ENCODE measurements around the gene SLC35B4.

The SLC35B4 gene

GRCh38 chr7:134318443-134318842 lies 1.7 kb upstream of the SLC35B4 start:
- Histone ChIP-seq H3K4me1 (ENCODE audit: insufficient read depth, poor library complexity, severe bottlenecking) (no peaks in the 10 kb centered on the region), H3K27me3 (ENCODE audit: insufficient read depth, poor library complexity, severe bottlenecking) (no peaks in the 10 kb centered on the region), H3K9me3 (ENCODE audit: severe bottlenecking) (no peaks in the 10 kb centered on the region), H3K36me3 (ENCODE audit: low read depth) (no peaks in the 10 kb centered on the region), H3K4me3 (ENCODE audit: severe bottlenecking) (no peak overlapping the region), H3K27ac (ENCODE audit: poor library complexity, severe bottlenecking) (no peak overlapping the region)
- TF ChIP-seq, protein P1, sequence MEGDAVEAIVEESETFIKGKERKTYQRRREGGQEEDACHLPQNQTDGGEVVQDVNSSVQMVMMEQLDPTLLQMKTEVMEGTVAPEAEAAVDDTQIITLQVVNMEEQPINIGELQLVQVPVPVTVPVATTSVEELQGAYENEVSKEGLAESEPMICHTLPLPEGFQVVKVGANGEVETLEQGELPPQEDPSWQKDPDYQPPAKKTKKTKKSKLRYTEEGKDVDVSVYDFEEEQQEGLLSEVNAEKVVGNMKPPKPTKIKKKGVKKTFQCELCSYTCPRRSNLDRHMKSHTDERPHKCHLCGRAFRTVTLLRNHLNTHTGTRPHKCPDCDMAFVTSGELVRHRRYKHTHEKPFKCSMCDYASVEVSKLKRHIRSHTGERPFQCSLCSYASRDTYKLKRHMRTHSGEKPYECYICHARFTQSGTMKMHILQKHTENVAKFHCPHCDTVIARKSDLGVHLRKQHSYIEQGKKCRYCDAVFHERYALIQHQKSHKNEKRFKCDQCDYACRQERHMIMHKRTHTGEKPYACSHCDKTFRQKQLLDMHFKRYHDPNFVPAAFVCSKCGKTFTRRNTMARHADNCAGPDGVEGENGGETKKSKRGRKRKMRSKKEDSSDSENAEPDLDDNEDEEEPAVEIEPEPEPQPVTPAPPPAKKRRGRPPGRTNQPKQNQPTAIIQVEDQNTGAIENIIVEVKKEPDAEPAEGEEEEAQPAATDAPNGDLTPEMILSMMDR (IDR thresholded peaks at IDR 0.05; ENCODE audit: poor library complexity, severe bottlenecking): no peak
- ATAC-seq (ENCODE audit: low read depth): no peak
- no peak for DNase-seq (ENCODE audit: low spot score)

DNA sequence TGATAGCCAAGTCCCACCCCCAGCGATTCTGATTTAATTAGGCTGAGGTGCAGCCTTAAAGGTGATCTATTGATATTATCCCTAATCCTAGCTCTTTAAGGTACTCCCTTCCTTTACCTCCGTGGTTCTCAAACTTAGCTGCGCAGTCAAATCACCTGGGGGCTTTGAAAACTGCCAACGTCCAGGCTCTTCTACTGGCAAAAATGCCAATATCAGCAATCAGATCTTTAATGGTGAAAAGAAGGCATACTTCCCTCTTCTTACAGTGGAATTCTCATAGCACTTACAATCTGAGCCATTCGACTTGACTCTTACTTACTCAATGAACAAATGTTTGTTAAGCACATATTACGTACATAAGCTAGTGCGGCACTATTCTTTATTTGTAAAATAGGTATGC lies 704 bp upstream of the SLC35B4 start:
- Histone ChIP-seq H3K27me3 (ENCODE audit: insufficient read depth, poor library complexity, severe bottlenecking) (no peaks in the 10 kb centered on the region), H3K9me3 (ENCODE audit: severe bottlenecking) (no peaks in the 10 kb centered on the region), H3K36me3 (ENCODE audit: low read depth) (no peaks in the 10 kb centered on the region), H3K27ac (ENCODE audit: poor library complexity, severe bottlenecking) (no peak overlapping the region), H3K4me1 (ENCODE audit: insufficient read depth, poor library complexity, severe bottlenecking) (no peaks in the 10 kb centered on the region), H3K4me3 (ENCODE audit: severe bottlenecking) (peak overlapping the region; percentile 85)
- TF ChIP-seq, protein P1 (IDR thresholded peaks at IDR 0.05; ENCODE audit: poor library complexity, severe bottlenecking): no peak
- ATAC-seq (ENCODE audit: low read depth) (no peak), DNase-seq (ENCODE audit: low spot score) (no peak)

DNA sequence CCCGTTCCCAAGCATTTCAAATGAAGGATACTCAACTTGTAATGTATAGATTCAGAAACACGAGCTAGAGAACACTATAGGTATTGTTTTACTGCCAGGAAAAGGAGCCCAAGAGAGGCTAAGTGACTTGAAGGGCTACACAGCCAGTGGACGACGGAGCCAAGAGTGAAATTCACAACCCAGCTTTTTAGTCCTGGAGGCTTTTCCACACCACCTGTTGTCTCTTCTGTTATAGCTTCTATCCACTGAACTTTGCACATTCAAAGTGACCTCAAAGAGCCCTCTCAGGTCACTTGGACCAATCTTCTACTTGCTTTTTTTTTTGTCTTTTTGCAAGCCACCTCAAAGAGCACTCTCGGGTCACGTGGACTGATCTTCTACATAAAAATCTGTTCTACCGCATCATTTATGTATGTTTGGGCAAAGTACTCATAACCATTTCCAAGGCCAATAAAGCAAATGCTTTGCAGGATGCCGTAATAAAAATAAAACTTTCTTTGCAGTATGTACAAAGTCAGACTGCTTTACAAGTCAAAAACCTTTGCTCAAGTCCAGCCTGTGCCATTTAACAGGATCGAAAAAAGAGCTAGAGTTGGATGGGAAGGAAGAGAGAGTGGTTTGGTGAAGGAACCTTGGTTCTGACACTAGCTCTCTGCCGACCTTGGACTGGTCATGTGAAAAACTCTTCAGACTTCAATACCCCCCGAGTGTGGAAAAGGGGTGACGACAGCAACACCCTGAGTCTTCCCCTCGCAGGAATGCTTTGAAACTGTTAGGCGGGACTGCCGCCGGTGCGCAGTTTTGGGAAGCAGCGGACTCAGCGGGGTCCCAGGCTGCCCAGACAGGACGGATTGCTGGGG lies 821 bp downstream of the SLC35B4 start:
- ATAC-seq (ENCODE audit: low read depth): peak; percentile 7; the same call in 2 of the 3 replicates
- Histone ChIP-seq H3K4me1 (ENCODE audit: insufficient read depth, poor library complexity, severe bottlenecking) (no peaks in the 10 kb centered on the region), H3K9me3 (ENCODE audit: severe bottlenecking) (no peaks in the 10 kb centered on the region), H3K27ac (ENCODE audit: poor library complexity, severe bottlenecking) (peak overlapping the region; percentile 43), H3K4me3 (ENCODE audit: severe bottlenecking) (peak overlapping the region; percentile 85), H3K36me3 (ENCODE audit: low read depth) (no peaks in the 10 kb centered on the region), H3K27me3 (ENCODE audit: insufficient read depth, poor library complexity, severe bottlenecking) (no peaks in the 10 kb centered on the region)
- TF ChIP-seq, protein P1 (IDR thresholded peaks at IDR 0.05; ENCODE audit: poor library complexity, severe bottlenecking): no peak
- DNase-seq (ENCODE audit: low spot score): no peak

DNA sequence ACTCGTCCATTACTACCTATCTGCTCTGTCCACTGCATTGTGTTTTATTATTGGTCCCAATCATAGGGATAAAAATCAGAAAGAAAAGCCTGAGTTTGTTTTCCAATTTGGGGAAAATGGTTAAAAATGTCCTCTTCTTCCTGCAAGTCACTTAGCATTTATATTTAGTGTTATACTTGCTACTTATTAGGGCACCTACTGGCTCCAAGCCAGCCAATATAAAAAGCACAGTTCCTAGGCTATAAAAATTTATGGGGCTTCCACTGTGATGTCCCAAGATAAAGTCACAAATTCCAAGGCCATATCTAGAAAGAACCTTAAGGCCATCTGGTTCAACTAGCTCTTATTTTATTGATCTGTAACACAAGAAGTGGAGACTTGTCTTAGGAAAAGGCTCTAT lies 3.2 kb downstream of the SLC35B4 start:
- TF ChIP-seq, protein P1 (IDR thresholded peaks at IDR 0.05; ENCODE audit: poor library complexity, severe bottlenecking): no peak
- ATAC-seq (ENCODE audit: low read depth) (no peak), DNase-seq (ENCODE audit: low spot score) (no peak)
- Histone ChIP-seq H3K4me1 (ENCODE audit: insufficient read depth, poor library complexity, severe bottlenecking) (no peaks in the 10 kb centered on the region), H3K27me3 (ENCODE audit: insufficient read depth, poor library complexity, severe bottlenecking) (no peaks in the 10 kb centered on the region), H3K4me3 (ENCODE audit: severe bottlenecking) (no peak overlapping the region), H3K9me3 (ENCODE audit: severe bottlenecking) (no peaks in the 10 kb centered on the region), H3K36me3 (ENCODE audit: low read depth) (no peaks in the 10 kb centered on the region), H3K27ac (ENCODE audit: poor library complexity, severe bottlenecking) (no peak overlapping the region)

GRCh38 chr7:134312717-134313116 lies 4.0 kb downstream of the SLC35B4 start:
- Histone ChIP-seq H3K27me3 (ENCODE audit: insufficient read depth, poor library complexity, severe bottlenecking) (no peaks in the 10 kb centered on the region), H3K4me1 (ENCODE audit: insufficient read depth, poor library complexity, severe bottlenecking) (no peaks in the 10 kb centered on the region), H3K4me3 (ENCODE audit: severe bottlenecking) (no peak overlapping the region), H3K9me3 (ENCODE audit: severe bottlenecking) (no peaks in the 10 kb centered on the region), H3K36me3 (ENCODE audit: low read depth) (no peaks in the 10 kb centered on the region), H3K27ac (ENCODE audit: poor library complexity, severe bottlenecking) (no peak overlapping the region)
- DNase-seq (ENCODE audit: low spot score): no peak
- ATAC-seq (ENCODE audit: low read depth): no peak
- TF ChIP-seq, protein P1 (IDR thresholded peaks at IDR 0.05; ENCODE audit: poor library complexity, severe bottlenecking): no peak
